Stimulated activated CD4-positive, alpha-beta T cell treated with anti-CD3 and anti-CD28 coated beads, Interleukin-1b, Interleukin-23, amount 100 ng/mL, for 1 hour (primary cell): ENCODE measurements around the gene MTUS2.
"Not testable (repeated sequence)": the region's sequence is repeated elsewhere in the genome, so short reads cannot be mapped to it uniquely, and the experiment has no call there.

Experiments used
- DNase-seq, 2 donors: peaks; one replicate each; pipeline ENCODE4 v3.0.0-alpha.2; 2020; ENCODE audit warnings: low read depth in 2 of 2

The MTUS2 gene

GRCh38 chr13:29164116-29164515, 344.0 kb downstream of the MTUS2 start:
- DNase-seq, result no peak

GRCh38 chr13:29165216-29165615, 345.1 kb downstream of the MTUS2 start:
- DNase-seq, result no peak

GRCh38 chr13:29165840-29166239, 345.7 kb downstream of the MTUS2 start:
- no peak for DNase-seq

GRCh38 chr13:29170436-29171082, 350.4 kb downstream of the MTUS2 start:
- no peak for DNase-seq

GRCh38 chr13:29171244-29171643, 351.1 kb downstream of the MTUS2 start:
- DNase-seq, result no peak

GRCh38 chr13:29174093-29174492, 354.0 kb downstream of the MTUS2 start:
- DNase-seq, result no peak

GRCh38 chr13:29175250-29175873, 355.2 kb downstream of the MTUS2 start:
- DNase-seq, result no peak

- DNase-seq, result no peak
These were observed 359.9 kb downstream of the MTUS2 start for GRCh38 chr13:29180055-29180454.

- DNase-seq, result no peak
These were observed 362.1 kb downstream of the MTUS2 start for GRCh38 chr13:29182216-29182615.

GRCh38 chr13:29185926-29186325, 365.8 kb downstream of the MTUS2 start:
- no peak for DNase-seq

GRCh38 chr13:29187584-29187983, 367.4 kb downstream of the MTUS2 start:
- no peak for DNase-seq

- no peak for DNase-seq
These were observed 370.2 kb downstream of the MTUS2 start for GRCh38 chr13:29190298-29190697.

- DNase-seq, result no peak
These were observed 372.9 kb downstream of the MTUS2 start for GRCh38 chr13:29193083-29193482.

- DNase-seq, result no peak
These were observed 375.3 kb downstream of the MTUS2 start for GRCh38 chr13:29195456-29195855.

- DNase-seq, result no peak
These were observed 376.4 kb downstream of the MTUS2 start for GRCh38 chr13:29196409-29197074.

- not testable (repeated sequence) for DNase-seq
These were observed 382.6 kb downstream of the MTUS2 start for GRCh38 chr13:29202753-29203152.

- DNase-seq, result no peak
These were observed 384.5 kb downstream of the MTUS2 start for GRCh38 chr13:29204651-29205050.

GRCh38 chr13:29210676-29211075, 390.5 kb downstream of the MTUS2 start:
- DNase-seq, result no peak

- DNase-seq, result not testable (repeated sequence)
These were observed 391.0 kb downstream of the MTUS2 start for GRCh38 chr13:29211162-29211561.

- no peak for DNase-seq
These were observed 402.3 kb downstream of the MTUS2 start for GRCh38 chr13:29222458-29222857.

GRCh38 chr13:29224206-29224605, 404.1 kb downstream of the MTUS2 start:
- no peak for DNase-seq

- DNase-seq, result no peak
These were observed 407.4 kb downstream of the MTUS2 start for GRCh38 chr13:29227576-29227975.

GRCh38 chr13:29230299-29230845, 410.2 kb downstream of the MTUS2 start:
- DNase-seq, result no peak
